GM12892 (cell line): ENCODE data around the gene RRP36.

ENCODE experiments used
- POLR2A ChIP-seq: IDR thresholded peaks from 2 replicates; pipeline ENCODE4 v1.6.1; 2011; ENCODE audit warnings: low read depth, low read length, control low read depth
- POLR2AphosphoS5 ChIP-seq: IDR thresholded peaks from 2 replicates; pipeline ENCODE4 v1.6.1; 2011; ENCODE audit warnings: low read depth, low read length, control low read depth
- TAF1 ChIP-seq: IDR thresholded peaks from 2 replicates; pipeline ENCODE4 v1.6.1; 2011; ENCODE audit warnings: low read depth, mild to moderate bottlenecking, control low read depth, low read length, borderline replicate concordance

DNA sequence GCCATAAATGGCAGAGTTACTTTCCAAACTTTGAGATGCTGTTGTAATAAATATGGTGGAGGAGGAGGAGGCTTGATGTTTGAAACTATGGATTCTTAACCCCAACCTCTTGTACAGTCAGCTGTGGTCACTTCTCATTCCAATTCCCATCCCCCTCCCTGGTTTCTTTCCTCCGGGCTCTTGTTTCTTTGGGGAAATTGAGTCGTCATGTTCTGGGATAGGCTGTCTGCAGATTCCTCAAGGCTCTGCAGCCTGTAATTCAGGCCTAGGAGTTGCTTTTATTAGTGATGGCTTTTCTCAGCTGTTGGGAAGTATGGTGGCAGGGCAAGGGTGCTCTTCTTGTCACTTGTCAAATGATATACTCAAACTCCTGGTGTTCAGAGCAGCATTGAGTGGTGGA, 57.3 kb downstream of the RRP36 start:
- TF ChIP-seq POLR2A: no peak
- no peak for TF ChIP-seq POLR2AphosphoS5
- no peak for TF ChIP-seq TAF1
